Posterior vena cava (tissue), 2 donors: Measurements from ENCODE around the gene CCL26. TPM values are rescaled to one million over a fixed set of nuclear protein-coding genes. Genes with fewer than 3 reads are reported as not detected.

ENCODE experiments used
- DNase-seq: peaks from one replicate; pipeline ENCODE4 v3.0.0-alpha.2; 2020; ENCODE audit warnings: low spot score
- intact Hi-C, 2 donors: fragments of 100-400 bp; cut with DNase I; formaldehyde crosslinking; loops; one replicate each; pipeline versions ENCODE4 v1.14.1 to v1.14.2; 2022 to 2023
- long read RNA-seq, 2 donors: library from polyadenylated mRNA; unstranded; transcript quantifications; one replicate each; pipeline ENCODE4 v2.0.0, GENCODE V29; 2020 to 2021
- total RNA-seq, 2 donors: library from RNA; stranded (reverse); fragmentation: NEBNext Ultra II Directional; extraction: Animal tissue kit (Norgen Biotek cat#: 25700); gene quantifications; one replicate each; pipeline ENCODE4 v1.2.1, GENCODE V29; 2021
- donor health status: DM: yes; HTN: yes; CAD: no.
- donor health status: DM: yes; HTN: yes; CAD: no.

CCL26 gene, protein sequence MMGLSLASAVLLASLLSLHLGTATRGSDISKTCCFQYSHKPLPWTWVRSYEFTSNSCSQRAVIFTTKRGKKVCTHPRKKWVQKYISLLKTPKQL
- under 1 TPM; 0.97 to 1.00 TPM for total RNA-seq
- long read RNA-seq, donor 1, partial matches to known transcripts = 0 of 1 reads
- long read RNA-seq, donor 1, other reads (novel, unspliced or antisense) = 0 of 1 reads
- long read RNA-seq, donor 2 = 0 reads

DNA sequence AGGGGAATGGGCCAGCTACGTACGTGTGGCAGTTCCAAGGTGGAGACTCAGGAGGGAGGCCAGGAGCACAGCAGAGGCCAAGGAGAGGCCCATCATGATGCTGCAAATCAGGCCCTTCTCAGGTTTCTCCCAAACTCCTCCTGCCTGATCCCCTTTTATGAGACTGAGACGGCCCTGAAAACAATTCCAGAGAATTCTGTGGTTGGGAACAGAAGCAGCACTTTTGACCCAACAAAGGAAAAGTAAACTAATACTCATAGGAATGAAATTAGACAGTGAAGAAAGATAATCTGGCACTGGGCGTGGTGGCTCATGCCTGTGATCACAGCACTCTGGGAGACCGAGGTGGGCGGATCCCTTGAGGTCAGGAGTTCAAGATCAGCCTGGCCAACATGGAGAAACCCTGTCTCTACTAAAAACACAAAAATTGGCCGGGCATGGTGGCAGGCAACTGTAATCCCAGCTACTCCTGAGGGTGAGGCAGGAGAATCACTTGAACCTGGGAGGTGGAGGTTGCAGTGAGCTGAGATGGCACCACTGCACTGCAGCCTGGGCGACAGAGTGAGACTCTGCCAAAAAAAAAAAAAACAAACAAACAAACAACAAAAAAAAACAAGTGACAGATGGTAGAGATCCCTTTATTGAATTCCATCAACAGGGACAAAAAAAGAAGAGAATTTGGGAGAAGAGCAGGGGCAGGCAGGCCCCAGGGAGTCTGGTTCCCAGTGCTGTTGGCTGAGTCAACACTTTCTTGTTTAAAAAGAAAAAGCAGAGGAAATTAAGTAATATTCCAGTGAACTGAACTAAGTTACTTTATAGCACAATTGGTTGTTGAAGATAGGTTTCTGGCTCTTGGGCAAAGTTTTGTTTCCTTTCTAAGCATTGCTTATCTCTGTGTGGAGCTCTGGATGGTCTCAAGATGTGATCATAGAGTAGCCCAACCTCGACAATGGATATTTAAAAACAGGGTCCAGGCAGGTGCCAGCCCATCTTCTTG is at the start of gene CCL26:
Gene CCL26, minus strand, starts transcription at position 131 of the 997 bp plus-strand sequence. Its CDS starts 35 bp downstream, at position 96.
- peak; percentile 90 for DNase-seq

DNA sequence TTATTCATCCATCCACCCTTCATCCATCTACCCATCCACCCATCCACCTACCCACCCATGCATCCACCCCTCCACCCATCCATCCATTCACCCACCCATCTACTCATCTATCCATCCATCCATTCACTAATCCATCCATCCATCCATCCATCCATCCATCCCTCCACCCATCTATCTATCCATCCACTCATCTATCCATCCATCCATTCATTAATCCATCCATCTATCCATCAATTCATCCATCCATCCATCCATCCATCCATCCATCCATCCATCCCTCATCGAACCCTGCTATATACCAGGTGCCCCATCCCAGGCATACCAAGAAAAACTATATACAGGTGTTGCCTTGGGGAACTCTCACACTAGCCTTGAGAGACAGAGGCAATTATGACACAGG is 48.7 kb upstream of the CCL26 start:
- intact Hi-C loops = no loop called here

More for the DNA sequence above, at the start of gene CCL26:
- intact Hi-C loops = no loop called here

DNA sequence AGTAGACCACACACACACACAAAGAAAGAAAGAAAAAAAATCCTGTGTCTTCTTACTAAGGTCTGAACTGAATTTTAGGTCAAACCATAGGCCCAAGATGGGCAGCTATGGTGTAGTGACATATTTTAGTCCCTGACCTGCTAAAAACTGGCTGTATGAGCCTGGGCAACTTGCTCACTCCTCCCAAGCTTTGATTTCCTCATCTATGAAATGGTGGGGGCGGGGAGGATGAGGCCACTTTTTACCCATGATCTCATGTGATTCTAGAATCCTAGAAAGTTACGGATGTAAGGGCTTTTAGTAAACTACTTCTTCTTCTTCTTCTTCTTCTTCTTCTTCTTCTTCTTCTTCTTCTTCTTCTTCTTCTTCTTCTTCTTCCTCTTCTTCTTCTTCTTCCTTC is 47.7 kb upstream of the CCL26 start:
- intact Hi-C loops = no loop called here
- no peak for DNase-seq

More for the DNA sequence above, 48.7 kb upstream of the CCL26 start:
- no peak for DNase-seq

DNA sequence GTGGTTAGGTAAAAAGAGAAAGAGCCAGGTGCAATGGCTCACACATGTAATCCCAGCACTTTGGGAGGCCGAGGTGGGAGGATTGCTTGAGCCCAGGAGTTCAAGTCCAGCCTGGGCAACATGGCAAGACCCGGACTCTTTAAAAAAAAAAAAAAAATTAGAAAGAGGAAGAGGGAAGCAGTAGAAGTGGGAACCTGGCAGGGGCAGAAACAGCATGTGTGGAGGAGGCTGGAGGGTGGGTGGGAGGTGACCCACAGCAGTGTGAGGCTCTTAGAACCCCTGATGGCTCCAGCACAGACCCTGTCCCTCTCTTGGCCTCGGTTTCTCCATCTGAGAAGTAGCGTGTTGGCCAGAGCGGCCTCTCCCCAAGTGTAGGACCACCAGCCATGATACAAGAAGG is 46.5 kb upstream of the CCL26 start:
- no peak for DNase-seq
- intact Hi-C loops = no loop called here

DNA sequence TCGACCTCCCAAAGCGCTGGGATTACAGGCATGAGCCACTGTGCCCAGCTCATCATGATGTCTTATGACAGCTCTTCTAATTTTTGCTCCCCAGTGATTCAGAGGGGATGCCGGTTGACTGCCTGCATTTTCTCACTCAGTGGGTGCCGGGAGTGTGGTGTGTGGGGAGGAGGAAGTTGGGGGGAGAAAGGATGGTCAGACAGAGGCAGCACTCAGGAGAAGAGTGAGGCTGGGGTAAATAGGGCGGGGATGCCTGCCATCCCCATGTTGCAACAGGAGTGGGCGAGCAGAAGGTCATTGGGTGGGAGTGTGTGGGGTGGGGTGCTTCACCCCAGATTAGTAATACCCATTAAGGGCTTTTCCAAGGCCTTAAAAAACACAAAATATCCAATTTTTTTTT is 45.1 kb upstream of the CCL26 start:
- intact Hi-C loops = no loop called here
- no peak for DNase-seq

DNA sequence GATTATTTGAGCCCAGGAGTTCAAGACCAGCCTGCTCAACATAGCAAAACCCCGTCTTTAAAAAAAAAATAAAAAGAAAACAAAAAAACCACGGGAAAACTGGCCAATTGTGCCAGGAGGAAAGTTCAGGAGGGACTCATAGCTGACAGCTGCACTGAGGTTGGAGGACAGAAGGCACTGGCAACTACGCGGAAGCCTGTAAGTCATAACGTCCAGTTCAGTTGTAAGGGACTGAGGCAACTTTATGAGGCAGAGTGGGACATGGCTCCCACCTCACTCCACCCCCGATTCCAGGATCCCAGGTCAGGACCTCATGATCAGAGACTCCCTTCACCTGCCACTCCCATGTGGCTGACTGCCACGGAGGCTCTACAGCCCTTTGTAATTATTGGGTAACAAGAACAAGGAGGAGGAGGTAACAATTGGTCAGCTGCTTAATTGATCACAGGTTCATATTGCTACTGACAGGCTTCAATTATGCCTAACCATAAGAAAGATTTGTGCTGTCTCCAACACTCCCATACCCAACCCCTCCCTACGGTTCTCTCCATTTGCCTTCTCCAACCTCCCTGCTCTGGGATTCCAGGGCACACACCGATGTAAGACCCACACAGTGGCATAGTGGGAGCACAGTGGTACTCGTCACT is 43.5 kb upstream of the CCL26 start:
- intact Hi-C loops = no loop called here
- no peak for DNase-seq

DNA sequence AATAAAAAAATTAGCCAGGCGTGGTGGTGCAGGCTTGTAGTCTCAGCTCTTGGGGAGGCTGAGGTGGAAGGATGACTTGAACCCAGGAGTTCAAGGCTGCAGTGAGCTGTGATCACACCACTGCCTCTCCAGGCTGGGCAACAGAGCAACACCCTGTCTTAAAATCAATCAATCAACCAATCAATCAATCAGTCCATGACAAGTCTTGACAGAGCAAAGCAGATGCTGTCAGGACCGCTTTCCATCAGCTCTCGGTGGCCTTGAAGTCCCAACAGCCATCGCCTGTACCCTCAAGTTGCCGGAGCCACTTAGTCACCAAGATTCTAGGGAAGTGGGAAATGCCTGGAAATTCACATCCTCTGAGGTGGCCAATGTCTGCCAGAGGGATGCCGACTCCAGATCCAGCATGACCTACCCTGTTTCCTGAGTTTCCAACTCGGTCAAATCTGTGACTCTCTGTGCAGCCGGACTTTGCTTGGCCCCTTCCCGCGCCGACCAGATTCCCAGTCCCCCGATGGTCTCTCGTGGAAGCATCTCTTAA is 42.5 kb upstream of the CCL26 start:
- DNase-seq = no peak
- intact Hi-C loops = no loop called here

DNA sequence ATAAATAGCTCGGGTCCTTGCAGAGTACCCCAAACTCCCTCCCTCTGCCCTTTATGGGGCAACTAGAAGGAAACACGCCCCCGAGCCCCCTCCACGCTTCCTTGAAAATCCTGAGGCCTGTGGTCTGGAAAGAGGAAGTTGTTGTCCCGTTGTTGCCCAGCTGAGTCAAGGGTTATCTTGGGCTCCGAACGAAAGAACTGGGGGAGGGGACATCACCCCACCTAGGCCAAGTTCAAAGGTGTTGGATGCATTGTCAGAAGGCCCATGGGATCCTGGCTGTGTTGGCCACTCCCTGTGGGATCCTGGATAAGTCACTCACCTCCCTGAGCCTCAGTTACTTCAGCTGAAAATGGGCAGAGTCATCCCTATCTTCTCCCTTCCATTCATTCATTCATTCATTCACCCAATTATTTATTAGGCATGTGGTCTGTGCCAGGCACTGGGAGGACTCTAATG is 41.8 kb upstream of the CCL26 start, which contains the start of gene CCL24:
Gene CCL24, minus strand, starts transcription at position 26 of the 456 bp plus-strand sequence. CDS start 91 bp downstream, outside the sequence.
- intact Hi-C loops = no loop called here
- DNase-seq = no peak

DNA sequence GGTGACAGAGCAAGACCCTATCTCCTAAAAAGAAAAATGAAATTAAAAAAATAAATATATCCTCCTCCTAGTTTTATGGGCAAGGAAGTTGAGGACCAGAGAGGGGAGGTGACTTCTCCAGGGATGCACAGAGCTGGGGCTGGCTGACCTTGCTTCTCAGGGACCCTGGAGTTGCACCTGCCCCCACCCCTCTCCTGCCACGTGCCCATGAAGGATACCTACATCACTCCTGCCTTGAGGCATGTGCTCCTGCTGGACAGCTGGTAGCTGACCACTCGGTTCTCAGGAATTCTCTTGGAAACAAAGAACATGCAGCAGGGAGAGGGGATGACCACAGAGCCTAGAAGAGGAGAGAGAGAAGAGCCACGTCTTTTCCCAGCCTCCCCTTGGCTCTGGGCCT is 41.1 kb upstream of the CCL26 start:
- intact Hi-C loops = no loop called here
- no peak for DNase-seq

DNA sequence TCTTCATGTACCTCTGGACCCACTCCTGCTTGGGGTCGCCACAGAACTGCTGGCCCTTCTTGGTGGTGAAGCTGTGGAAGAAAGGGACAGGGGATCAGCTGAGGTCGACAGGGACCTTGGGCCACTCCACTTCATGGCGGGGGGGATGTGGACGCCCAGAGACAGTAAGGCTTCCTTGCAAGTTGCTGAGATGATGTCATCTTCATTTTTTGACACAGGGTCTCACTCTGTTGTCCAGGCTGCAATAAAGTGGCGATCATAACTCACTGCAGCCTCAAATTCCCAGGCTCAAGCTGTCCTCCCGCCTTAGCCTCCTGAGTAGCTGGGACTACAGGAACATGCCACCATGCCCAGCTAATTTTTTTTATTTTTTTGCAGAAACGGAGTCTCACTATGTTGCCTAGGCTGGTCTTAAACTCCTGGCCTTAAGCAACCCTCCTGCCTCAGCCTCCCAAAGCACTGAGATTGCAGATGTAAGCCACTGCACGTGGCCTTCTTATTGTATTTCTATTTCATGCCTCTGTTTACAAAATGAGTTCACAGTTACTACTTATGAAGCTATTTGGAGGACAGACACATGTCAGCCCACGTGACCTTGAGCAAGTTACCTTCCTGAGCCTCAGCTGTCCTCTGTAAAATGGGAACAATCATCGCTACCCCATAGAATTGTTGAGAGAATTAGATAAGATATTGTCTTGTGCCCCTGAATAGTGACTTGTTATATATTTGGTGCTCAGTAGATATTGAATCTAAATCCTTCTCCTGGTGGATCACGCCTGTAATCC is 40.1 kb upstream of the CCL26 start:
- DNase-seq = no peak
- intact Hi-C loops = no loop called here

DNA sequence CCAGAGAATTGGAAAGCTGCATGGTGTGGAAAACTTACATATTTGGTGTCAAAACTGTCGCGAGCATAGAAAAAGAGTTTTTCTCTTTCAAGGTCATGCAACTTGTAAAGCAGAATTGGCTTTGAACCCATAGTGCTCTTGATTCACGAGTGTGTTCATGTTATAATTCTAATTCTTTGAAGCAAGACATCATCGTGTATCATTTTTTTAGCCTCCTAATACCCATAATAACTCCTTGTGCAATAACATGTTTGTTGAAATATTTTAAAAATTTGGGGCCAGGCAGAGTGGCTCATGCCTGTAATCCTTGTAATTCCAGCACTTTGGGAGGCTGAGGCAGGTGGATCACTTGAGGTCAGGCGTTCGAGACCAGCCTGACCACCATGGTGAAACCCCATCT is 37.4 kb upstream of the CCL26 start:
- intact Hi-C loops = no loop called here
- DNase-seq = no peak

DNA sequence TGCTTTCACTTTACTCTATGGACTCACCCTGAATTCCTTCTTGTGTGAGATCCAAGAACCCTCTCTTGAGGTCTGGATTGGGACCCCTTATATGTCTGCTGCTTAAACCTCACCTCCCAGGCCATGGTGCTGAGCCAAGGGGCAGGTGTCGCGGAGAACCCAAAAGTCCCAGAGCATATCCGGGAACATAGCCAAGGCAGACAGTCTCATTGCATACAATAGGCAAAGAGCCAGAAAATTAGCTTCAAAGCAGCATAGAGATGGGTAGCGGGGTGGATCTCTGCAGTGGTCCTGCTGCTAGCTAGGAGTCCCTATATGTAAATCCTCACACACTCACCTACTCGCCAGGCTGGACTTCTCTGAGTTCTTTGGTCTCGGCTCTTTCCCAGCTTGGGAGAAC is 36.1 kb upstream of the CCL26 start:
- DNase-seq = no peak
- intact Hi-C loops = no loop called here

DNA sequence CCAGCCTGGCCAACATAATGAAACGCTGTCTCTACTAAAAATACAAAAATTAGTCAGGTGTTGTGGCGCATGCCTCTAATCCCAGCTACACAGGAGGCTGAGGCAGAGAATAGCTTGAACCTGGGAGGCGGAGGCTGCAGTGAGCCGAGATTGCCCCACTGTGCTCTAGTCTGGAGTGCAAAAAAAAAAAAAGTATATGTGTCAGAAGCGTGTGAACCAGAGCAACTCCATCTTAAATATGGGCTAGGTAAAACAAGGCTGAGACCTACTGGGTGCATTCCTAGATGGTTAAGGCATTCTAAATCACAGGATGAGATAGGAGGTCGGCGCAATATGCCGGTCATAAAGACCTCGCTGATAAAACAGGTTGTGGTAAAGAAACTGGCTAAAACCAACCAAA is 35.4 kb upstream of the CCL26 start:
- intact Hi-C loops = no loop called here

DNA sequence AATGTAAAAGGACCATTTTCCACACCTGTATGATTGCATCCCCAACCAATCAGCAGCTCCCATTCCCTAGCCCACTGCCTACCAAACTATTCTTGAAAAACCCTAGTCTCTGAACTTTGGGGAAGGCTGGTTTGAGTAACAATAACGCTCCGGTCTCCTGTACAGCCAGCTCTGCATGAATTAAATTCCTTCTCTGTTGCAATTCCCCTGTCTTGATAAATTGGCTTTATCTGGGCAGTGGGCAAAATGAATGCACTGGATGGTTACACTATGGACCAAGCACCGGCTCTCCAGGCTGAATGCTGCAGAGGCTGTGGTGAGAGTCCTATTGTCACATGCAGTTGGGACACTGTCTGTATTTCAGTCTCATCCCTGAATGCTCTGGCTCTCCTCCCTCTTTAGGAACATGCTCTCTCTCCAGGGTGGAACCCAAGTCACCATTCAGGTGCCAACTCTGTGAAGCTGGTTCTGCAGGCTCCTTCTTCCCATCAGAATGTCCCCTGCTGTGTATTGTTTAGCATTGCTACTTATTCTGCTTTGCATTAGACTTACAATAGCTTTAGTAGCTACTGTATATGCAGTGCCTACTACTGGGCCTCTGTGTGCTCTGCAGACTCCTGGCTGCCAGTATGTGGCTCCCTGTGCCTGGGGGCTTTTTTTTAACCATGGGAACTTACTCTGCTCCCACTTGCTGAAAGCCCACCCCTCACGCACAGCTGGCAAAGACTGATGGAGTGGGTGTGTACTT is 34.7 kb upstream of the CCL26 start:
- DNase-seq = no peak
- intact Hi-C loops = no loop called here

More for the DNA sequence above, 35.4 kb upstream of the CCL26 start:
- DNase-seq = no peak

DNA sequence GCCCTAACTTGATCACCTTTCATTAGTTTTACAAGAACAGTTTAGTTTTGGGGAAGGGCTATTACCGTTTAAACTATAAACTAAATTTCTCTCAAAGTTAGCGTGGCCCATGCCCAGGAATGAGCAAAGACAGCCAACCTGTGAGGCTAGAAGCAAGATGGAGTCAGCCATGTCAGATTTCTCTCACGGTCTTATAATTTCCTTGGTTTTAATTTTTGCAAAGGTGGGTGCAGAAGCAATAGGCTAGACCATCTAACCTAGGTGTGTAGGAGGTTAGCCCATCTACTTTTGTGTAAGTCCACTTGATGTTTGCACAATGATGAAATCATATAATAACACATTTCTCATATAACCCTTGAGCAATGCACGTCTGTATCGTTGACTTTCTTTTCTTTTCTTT is 32.7 kb upstream of the CCL26 start:
- no peak for DNase-seq
- intact Hi-C loops = no loop called here

DNA sequence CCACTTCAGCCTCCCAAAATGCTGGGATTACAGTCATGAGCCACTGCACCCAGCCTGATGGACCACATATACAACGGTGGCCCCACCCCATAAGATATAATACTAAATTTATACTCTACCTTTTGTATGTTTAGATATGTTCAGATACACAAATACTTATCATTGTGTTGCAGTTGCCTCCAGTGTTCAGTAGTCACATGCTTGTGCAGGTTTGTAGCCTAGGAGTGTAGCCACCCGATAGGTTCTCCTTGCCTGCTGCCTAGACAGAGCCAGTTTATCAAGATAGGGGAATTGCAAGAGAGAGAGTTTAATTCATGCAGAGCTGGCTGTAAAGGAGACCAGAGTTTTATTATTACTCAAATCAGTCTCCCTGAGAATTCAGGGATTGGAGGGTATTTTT is 32.0 kb upstream of the CCL26 start:
- DNase-seq = no peak
- intact Hi-C loops = no loop called here

DNA sequence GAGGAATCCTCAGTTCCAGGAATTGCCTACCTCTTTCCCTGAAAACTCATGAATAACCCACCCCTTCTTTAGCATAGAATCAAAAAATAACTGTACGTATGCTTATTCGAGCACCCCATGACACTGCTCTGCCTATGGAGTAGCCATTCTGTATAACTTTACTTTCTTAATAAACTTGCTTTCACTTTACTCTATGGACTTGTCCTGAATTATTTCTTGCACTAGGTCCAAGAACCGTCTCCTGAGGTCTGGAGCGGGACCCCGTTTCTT is 30.5 kb upstream of the CCL26 start:
- DNase-seq = no peak
- intact Hi-C loops = no loop called here

DNA sequence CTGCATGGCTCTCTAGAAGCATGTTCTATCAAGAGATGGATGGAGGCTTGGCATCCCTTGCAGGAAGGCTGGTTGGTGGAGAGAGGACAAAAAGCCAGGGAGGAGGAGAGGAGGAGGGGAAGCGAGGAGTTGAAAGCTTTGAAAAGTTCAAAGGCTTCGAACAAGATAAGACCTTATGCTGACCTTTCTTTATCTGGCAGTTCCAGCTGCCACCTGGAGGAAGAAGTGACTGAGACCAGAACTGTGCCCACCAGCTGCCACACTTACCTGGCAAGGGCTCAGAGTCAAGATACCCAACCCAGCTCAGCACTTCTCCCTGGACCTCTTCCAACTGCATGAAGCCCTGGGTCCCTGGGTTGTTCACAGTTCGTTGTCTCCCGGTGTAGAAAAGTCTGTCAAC is 26.8 kb upstream of the CCL26 start:
- intact Hi-C loops = no loop called here

DNA sequence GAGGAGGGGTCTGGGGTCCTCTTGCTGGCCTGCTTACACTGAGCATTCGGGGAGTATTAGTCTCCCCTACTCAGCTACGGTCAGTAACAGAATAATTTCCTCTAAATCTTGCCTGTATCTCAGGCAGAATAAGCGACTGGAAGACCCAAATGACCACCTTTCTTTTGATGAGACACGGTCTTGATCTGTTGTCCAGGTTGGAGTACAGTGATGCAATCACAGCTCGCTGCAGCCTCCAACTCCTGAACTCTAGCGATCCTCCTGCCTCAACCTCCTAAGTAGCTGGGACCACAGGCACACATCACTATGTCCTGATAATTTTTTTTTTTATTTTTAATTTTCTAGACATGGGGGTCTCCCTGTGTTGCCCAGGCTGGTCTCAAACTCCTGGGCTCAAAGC is 24.4 kb upstream of the CCL26 start:
- intact Hi-C loops = no loop called here
- no peak for DNase-seq

More for the DNA sequence above, 26.8 kb upstream of the CCL26 start:
- DNase-seq = no peak
